ENCODE data around the gene UMPS.

The UMPS gene

GRCh38 chr3:124783696-124784095 lies 53.4 kb downstream of the UMPS start:
- intact Hi-C loops (cut with DNase I; ENCODE audit: low total_unique reads) = loop anchor here (5.0 to 10.0 kb wide), 2 partner anchors 114 to 271 kb away; partner anchors contain the start of gene HEG1

DNA sequence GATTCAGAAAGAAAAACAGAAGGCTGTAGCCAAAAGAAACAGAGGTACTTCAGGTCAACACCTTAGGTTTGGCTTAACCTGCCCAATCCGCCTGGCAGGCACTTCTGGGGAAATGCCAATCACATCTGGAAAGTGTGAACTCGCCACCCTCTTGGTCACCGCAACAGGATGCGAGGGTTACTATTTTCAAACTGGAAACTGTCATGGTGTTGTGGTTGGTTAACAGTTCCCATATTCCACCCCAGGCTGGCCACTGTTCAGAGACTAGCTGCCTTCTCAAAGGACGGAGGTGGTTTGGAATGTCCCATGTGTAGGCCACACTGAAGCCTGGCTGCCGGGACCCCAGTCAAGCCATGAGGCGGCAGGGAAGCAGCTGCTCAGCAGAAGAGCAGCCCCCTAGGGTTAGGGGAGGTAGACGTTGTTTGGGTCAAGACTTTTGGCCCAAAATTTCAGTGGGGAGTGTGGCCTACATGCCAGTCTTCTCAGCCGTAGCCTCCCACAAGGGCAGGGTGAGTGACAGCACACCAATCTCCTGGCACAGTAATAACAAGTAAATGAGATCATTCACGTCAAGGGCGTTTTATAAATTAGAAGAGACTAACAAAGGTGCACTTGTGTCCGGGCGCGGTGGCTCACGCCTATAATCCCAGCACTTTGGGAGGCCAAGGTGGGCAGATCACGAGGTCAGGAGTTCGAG lies 54.6 kb downstream of the UMPS start:
- H3K27me3 ChIP-seq = no peaks in the 10 kb centered on the region
- no peak overlapping the region for H3K4me3 ChIP-seq
- H3K4me1 ChIP-seq = peaks cover 0 to 76% (median 63%) of the 10 kb centered on the region in 4 donors
- no peaks in the 10 kb centered on the region for H3K9me3 ChIP-seq
- peak overlapping the region; percentile 57 to 73 for H3K27ac ChIP-seq
- intact Hi-C loops (cut with DNase I; ENCODE audit: low total_unique reads) = loop anchor here (5.0 to 10.0 kb wide), 2 partner anchors 112 to 270 kb away; partner anchors contain the start of gene HEG1
- TF ChIP-seq, protein P1, sequence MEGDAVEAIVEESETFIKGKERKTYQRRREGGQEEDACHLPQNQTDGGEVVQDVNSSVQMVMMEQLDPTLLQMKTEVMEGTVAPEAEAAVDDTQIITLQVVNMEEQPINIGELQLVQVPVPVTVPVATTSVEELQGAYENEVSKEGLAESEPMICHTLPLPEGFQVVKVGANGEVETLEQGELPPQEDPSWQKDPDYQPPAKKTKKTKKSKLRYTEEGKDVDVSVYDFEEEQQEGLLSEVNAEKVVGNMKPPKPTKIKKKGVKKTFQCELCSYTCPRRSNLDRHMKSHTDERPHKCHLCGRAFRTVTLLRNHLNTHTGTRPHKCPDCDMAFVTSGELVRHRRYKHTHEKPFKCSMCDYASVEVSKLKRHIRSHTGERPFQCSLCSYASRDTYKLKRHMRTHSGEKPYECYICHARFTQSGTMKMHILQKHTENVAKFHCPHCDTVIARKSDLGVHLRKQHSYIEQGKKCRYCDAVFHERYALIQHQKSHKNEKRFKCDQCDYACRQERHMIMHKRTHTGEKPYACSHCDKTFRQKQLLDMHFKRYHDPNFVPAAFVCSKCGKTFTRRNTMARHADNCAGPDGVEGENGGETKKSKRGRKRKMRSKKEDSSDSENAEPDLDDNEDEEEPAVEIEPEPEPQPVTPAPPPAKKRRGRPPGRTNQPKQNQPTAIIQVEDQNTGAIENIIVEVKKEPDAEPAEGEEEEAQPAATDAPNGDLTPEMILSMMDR (IDR thresholded peaks at IDR 0.05) = no peak
- no peaks in the 10 kb centered on the region for H3K36me3 ChIP-seq
- DNase-seq = no peak

More at GRCh38 chr3:124783696-124784095, 53.4 kb downstream of the UMPS start:
- peak overlapping the region; percentile 57 to 73 for H3K27ac ChIP-seq
- H3K4me3 ChIP-seq = no peak overlapping the region
- no peak for DNase-seq
- peaks cover 0 to 88% (median 74%) of the 10 kb centered on the region in 4 donors for H3K4me1 ChIP-seq
- H3K36me3 ChIP-seq = no peaks in the 10 kb centered on the region
- H3K27me3 ChIP-seq = no peaks in the 10 kb centered on the region
- TF ChIP-seq, protein P1 (IDR thresholded peaks at IDR 0.05) = no peak
- no peaks in the 10 kb centered on the region for H3K9me3 ChIP-seq

- peaks cover 0 to 72% (median 59%) of the 10 kb centered on the region in 4 donors for H3K4me1 ChIP-seq
- H3K36me3 ChIP-seq = no peaks in the 10 kb centered on the region
- H3K9me3 ChIP-seq = no peaks in the 10 kb centered on the region
- H3K4me3 ChIP-seq = no peak overlapping the region
- no peak for DNase-seq
- H3K27me3 ChIP-seq = no peaks in the 10 kb centered on the region
- intact Hi-C loops (cut with DNase I; ENCODE audit: low total_unique reads) = loop anchor here (10.0 kb wide), 1 partner anchor 269 kb away; the partner anchor contains the start of gene HEG1
- peak overlapping the region; percentile 57 to 73 for H3K27ac ChIP-seq
- TF ChIP-seq, protein P1 (IDR thresholded peaks at IDR 0.05) = no peak
Measured at GRCh38 chr3:124785973-124786372, 55.7 kb downstream of the UMPS start.

DNA sequence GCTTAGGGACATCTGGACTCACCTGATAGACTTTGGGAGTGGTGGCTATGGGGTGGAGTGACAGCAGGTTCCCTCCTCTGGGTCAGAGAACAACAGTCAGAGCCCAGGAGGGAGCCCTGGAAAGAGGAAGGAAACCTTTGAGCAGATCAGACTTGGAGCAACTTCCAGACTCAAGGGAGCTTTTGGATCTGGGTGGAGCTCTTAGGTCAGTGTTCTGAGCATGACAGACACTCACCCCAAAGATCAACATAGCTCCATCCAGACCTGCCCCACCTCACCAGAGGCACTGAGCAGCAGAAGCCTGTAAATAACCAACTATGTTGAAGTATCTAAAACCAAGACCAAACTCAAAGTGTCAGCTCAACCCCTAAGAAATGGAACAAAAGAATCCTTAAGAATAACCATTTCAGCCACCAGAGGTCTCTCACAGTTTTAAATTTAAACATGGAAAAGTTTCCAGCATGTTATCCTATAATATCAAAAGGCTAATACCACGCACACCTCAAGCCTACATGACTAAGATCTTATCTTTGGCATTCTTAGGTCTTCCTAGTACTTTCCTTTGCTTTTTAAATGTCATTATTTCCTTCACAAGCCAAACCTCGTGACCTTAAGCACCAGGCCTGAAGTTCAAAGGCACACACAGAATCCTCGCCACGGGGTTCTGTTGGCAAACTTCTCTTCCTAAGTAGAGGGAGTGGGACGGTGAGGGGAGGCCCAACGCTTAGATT lies 56.4 kb downstream of the UMPS start:
- intact Hi-C loops (cut with DNase I; ENCODE audit: low total_unique reads) = loop anchor here (10.0 kb wide), 1 partner anchor 268 kb away; the partner anchor contains the start of gene HEG1
- no peaks in the 10 kb centered on the region for H3K27me3 ChIP-seq
- H3K9me3 ChIP-seq = no peaks in the 10 kb centered on the region
- H3K4me3 ChIP-seq = no peak overlapping the region
- peaks cover 0 to 72% (median 59%) of the 10 kb centered on the region in 4 donors for H3K4me1 ChIP-seq
- no peaks in the 10 kb centered on the region for H3K36me3 ChIP-seq
- TF ChIP-seq, protein P1 (IDR thresholded peaks at IDR 0.05) = peak; percentile 36 to 54
- peak overlapping the region; percentile 57 to 73 for H3K27ac ChIP-seq
- no peak for DNase-seq

DNA sequence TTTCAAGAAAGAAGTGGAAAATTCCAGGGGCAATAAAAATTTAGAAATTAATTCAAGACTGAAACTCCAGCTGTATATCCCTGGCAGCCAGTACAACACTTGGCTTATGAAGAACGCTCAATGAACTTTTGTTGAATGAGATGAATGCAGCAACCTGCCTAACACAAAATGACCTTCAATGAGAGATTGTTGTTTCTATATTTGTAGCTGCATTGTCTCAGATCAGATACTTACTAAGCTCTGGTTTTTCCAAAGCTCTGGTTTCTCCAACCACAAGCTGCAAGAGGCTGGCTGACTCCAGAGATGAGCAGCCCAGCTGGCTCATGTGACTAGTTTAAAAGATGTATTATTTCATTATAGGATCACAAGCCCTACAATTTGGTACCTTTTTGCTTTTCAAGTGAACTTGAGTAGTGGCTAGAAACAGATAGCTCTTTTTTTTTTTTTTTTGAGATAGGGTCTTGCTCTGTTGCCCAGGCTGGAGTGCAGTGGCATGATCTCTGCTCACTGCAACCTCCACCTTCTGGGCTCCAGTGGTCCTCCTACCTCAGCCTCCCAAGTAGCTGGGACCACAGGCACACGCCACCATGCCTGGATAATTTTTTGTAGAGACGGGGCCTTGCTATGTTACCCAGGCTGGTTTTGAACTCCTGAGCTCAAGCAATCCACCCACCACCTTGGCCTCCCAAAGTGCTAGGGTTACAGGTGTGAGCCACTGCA lies 57.4 kb downstream of the UMPS start:
- Histone ChIP-seq H3K9me3 (no peaks in the 10 kb centered on the region), H3K27ac (peak overlapping the region; percentile 57 to 73), H3K36me3 (no peaks in the 10 kb centered on the region), H3K27me3 (no peaks in the 10 kb centered on the region), H3K4me3 (no peak overlapping the region), H3K4me1 (peaks cover 0 to 73% (median 55%) of the 10 kb centered on the region in 4 donors)
- TF ChIP-seq, protein P1 (IDR thresholded peaks at IDR 0.05) = no peak
- intact Hi-C loops (cut with DNase I; ENCODE audit: low total_unique reads) = loop anchor here (10.0 kb wide), 1 partner anchor 267 kb away; the partner anchor contains the start of gene HEG1
- DNase-seq = no peak
